Transverse colon (tissue), 3 donors: ENCODE data around the gene NPAT.

Experiments
- CTCF ChIP-seq, 5 experiments: fragments of 200-600 bp in 3 of 5; fragments of 450-650 bp in 2 of 5; sonication (generic) in 3 of 5; IDR thresholded peaks; 1 replicate in 2 of 5; 2 replicates in 3 of 5; pipeline ENCODE4 v1.5.1; 2016 to 2017; ENCODE audit warnings: antibody characterized with exemption in 5 of 5, inconsistent platforms in 3 of 5, mild to moderate bottlenecking in 2 of 5, moderate library complexity in 1 of 5
- POLR2A ChIP-seq: fragments of 450-650 bp; IDR thresholded peaks from one replicate; pipeline ENCODE4 v1.6.1; 2016; ENCODE audit warnings: antibody characterized with exemption, mild to moderate bottlenecking, moderate library complexity

GRCh38 chr11:108233277-108233945 is 11.0 kb upstream of the NPAT start:
- TF ChIP-seq POLR2A (no peak), CTCF (IDR thresholded peaks at IDR 0.05) (no peak)
